Retinal pigment epithelial cell (primary cell): Measurements from ENCODE around the gene SP6.
A peak's percentile ranks its signal among the peaks of the same experiment; 100 is the strongest.

Source experiments
- DNase-seq: peaks from one replicate; pipeline ENCODE4 v3.0.0-alpha.2; 2010; ENCODE audit warnings: low read depth
- H3K4me3 ChIP-seq: 2 replicates; pipeline ENCODE4 v1.5.1; 2011; ENCODE audit warnings: mild to moderate bottlenecking, low read length, control low read depth, moderate library complexity
- TF ChIP-seq, protein P1 (sequence below): conservative IDR thresholded peaks from 2 replicates; pipeline ENCODE4 v1.5.1; 2011; ENCODE audit warnings: low read depth, low read length, control low read depth, inconsistent platforms

Gene SP6

DNA sequence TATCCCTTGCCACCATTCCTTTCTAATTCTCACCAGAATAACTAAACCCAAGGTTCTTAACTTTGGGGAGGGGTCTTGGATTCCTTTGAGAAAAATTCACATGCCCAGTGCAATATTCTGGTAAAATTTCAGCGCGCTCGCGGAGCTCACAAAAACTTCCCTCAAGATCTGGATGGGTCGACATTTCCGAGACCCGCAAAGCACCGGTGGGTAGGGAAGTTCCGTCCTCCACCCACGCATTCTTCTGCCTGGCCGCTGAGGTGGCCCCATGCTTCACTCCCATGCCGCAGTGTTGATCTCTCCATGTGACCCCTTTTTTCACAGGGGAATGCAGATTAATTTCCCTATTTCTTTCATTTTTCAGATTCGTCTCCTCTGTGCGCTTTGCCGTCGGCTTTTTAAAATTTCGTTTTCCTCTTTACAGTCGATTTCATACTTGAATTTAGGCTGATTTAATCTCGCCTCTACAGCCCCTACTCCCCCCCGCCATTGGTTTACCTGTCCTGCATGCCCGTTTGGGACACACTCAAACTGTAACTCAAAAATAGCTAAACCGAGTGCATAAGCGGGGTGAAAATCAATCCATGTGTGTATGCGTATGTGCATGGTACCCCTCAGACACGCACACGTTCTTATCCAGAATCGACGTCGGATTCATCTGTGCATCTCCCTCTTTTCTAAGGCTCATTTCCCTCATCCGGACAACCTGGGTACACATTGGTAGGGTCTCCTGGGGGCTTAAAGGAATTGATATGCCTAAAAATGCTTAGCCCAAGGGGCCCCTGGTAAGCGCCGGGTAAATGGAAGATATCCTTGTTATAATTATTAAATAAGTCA is 1.4 kb upstream of the SP6 start:
- TF ChIP-seq, protein P1, sequence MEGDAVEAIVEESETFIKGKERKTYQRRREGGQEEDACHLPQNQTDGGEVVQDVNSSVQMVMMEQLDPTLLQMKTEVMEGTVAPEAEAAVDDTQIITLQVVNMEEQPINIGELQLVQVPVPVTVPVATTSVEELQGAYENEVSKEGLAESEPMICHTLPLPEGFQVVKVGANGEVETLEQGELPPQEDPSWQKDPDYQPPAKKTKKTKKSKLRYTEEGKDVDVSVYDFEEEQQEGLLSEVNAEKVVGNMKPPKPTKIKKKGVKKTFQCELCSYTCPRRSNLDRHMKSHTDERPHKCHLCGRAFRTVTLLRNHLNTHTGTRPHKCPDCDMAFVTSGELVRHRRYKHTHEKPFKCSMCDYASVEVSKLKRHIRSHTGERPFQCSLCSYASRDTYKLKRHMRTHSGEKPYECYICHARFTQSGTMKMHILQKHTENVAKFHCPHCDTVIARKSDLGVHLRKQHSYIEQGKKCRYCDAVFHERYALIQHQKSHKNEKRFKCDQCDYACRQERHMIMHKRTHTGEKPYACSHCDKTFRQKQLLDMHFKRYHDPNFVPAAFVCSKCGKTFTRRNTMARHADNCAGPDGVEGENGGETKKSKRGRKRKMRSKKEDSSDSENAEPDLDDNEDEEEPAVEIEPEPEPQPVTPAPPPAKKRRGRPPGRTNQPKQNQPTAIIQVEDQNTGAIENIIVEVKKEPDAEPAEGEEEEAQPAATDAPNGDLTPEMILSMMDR: no peak
- DNase-seq: no peak
- no peak overlapping the region for H3K4me3 ChIP-seq

DNA sequence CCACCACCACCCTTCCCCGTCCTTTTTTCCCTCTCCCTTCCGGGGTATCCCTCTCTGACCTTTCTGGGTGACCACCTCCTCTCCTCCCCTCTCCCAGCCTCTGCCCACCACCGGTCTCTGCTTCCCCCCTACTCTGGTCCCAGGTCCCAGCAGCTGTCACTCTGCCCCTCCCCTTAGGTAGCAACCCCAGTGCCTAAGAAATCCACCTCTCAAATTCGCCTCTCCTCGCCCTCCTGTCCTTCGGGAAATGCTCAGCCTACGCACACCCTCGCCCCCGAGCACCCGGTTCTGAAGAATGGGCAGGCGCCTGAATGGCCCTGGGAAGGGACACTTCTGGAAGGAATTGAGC is 775 bp upstream of the SP6 start:
- H3K4me3 ChIP-seq: no peak overlapping the region

DNA sequence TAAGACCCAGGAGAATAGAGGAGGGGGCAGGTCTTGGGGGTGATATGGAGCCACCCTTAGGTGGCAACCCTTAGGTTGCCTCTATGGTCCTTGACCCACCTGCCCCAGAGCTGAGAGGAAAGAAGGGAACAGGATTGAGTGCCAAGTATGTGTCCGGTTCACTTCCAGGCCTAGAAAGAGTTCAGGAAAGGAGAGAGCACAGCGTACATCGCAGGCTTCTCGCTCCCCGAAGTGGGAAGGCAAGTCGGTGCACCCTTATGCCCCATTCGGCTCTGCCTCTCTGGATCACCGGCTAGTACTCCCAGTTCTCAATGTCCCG is 631 bp downstream of the SP6 start:
- no peak for DNase-seq
- no peak overlapping the region for H3K4me3 ChIP-seq
- TF ChIP-seq, protein P1: no peak

More for the DNA sequence above, 775 bp upstream of the SP6 start:
- TF ChIP-seq, protein P1: no peak
- no peak for DNase-seq

DNA sequence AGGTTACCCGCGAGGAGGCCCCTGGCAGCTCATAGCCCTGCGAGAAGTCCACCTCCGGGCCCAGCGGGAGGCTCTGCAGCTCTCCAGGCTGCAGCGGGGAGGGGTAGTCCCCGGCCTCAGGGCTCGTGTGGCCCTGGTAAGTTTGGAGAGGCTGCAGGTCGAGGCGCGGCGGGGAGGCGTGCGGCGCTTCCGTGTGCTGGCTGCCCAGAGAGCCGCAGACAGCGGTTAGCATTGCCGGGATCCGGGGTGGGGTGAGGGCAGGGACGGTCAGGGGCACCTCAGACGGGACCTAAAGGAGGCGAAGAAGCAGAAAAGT is 2.8 kb downstream of the SP6 start:
- DNase-seq: no peak
- TF ChIP-seq, protein P1: no peak
- H3K4me3 ChIP-seq: no peak overlapping the region

DNA sequence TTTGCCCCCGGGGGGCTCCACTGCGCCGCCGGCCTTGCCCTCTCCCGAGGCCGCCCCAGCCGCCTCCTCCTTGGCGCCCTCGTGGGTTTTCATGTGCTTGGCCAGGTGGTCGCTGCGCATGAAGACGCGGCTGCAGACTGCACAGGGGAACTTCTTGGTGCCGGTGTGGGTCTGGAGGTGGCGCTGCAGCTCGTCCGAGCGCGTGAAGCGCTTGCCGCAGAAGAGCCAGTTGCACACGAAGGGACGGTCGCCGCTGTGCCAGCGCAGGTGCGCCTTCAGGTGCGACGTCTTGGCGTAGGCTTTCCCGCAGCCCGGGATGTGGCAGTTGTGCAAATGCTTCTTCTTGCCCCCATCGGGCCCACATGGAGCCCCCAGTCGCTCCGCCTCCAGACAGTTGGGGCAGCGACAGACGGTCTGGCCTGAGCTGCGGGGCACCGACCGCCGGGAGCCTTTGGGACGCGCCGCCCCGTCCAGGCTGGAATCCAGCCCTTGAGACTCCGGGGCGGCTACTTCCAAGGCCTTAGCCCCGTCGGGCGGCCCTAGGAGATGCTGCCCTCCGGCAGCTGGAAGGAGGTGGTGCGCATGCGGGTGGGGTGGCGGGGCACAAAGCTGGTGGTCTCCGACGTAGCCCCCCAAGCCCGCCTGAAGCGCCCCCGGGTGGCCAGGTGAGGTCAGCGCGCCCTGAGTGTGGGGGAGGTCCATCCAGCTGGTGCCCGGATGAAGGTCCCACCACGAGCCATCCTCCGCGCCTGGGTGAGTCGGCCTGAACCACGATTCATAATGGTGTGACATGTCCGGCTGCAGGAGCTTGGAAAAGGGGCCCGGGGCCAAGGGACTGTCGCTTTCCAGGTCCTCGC is 3.4 kb downstream of the SP6 start:
- no peak for DNase-seq
- no peak overlapping the region for H3K4me3 ChIP-seq
- TF ChIP-seq, protein P1: peak; percentile 48

DNA sequence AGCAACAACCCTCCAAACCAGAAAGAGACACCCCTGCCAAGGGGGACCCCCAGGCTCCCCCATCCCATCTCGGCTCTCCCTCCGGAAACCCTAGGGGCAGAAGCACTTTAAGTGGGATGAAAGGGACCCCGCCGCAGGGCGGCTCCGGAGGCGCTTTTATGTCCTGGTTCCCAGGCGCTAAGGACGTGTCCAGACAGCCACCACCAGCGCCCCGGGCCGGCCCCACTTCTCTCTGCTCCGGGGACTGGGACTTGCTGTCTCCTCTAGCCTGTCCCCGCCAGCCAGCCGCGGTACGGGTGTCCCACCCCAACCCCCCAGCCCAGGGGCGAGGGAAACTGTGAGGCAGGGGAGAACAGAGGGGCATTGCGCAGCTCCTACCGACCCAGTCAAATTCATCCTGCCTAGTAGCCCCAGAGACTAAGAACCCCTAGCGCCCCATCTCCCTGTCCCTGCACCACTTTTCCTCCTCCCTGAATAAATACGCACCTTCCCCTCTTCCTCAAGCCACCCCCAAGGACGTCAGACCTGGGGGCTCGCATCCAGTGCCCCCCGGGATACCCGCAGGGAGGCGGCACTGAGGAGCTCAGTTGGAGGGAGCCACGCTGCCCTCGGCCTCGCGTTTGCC is 4.1 kb downstream of the SP6 start:
- no peak overlapping the region for H3K4me3 ChIP-seq
- TF ChIP-seq, protein P1: no peak
- DNase-seq: no peak
